SJCRH30 (cell line): Measurements from ENCODE around the gene PPP2R3C. TPM values are rescaled to one million over a fixed set of nuclear protein-coding genes. Genes with fewer than 3 reads are reported as not detected.
"Not testable (repeated sequence)": the region's sequence is repeated elsewhere in the genome, so short reads cannot be mapped to it uniquely, and the experiment has no call there.

Source experiments
- DNase-seq, 2 experiments: peaks; one replicate each; pipeline ENCODE4 v3.0.0-alpha.2; 2015 to 2020
- H3K27ac ChIP-seq: fragments of 250-450 bp; sonication (Bioruptor Pico); 2 replicates; pipeline ENCODE4 v1.5.1; 2020; ENCODE audit warnings: mild to moderate bottlenecking, moderate library complexity
- H3K27me3 ChIP-seq: fragments of 250-450 bp; sonication (Bioruptor Pico); 2 replicates; pipeline ENCODE4 v1.5.1; 2020; ENCODE audit warnings: mild to moderate bottlenecking, moderate library complexity
- H3K36me3 ChIP-seq: fragments of 250-450 bp; sonication (Bioruptor Pico); 2 replicates; pipeline ENCODE4 v1.5.1; 2020; ENCODE audit warnings: mild to moderate bottlenecking, moderate library complexity
- H3K4me1 ChIP-seq: fragments of 250-450 bp; sonication (Bioruptor Pico); 2 replicates; pipeline ENCODE4 v1.5.1; 2020; ENCODE audit warnings: mild to moderate bottlenecking, moderate library complexity
- H3K4me3 ChIP-seq: fragments of 250-450 bp; sonication (Bioruptor Pico); 2 replicates; pipeline ENCODE4 v1.5.1; 2020; ENCODE audit warnings: mild to moderate bottlenecking, moderate library complexity
- H3K9me3 ChIP-seq: fragments of 250-450 bp; sonication (Bioruptor Pico); replicated peaks from 2 replicates; pipeline ENCODE4 v1.5.1; 2020; ENCODE audit warnings: mild to moderate bottlenecking, moderate library complexity
- total RNA-seq: library from RNA; depleted of rRNA; stranded (reverse); fragments of >200 nt; shearing (Covaris generic); gene quantifications from 2 replicates; pipeline ENCODE4 v1.2.3, GENCODE V29; 2014

PPP2R3C gene
- total RNA-seq, 1 experiment from 2014 or later, result 43.6 TPM

DNA sequence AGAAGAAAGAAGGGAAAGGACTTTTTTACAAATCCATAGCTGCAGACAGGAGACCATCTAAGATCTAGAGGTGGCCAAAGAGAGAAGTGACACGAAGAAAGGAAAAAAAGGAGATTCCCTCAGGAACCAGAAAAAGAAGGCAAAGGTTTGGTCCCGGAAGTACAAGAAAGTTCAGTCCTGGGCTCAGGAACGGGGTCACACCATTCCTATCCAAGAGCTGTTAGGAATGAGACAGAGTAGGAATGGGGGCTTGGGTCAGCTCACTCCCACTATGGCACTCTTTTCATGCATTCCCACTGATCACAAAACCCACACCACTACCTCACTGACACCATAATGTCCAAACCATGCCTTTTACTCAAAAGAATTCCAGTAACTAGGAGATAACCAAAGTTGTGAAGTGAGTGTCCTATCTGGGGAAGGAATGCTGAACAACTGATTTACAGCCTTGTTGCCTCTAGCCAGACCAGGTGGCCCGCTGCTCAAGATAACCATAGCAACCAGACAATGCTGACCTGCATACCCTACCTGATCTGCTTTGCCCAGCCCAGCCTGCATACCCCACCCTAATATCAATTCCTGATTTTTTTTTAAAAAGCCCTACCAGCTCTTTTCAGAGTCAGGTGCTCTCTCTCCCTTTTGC is 8.4 kb downstream of the PPP2R3C start:
- Histone ChIP-seq H3K4me1 (no peaks in the 10 kb centered on the region), H3K4me3 (no peak overlapping the region), H3K9me3 (no peaks in the 10 kb centered on the region), H3K36me3 (peaks cover 65% of the 10 kb centered on the region), H3K27ac (no peak overlapping the region), H3K27me3 (no peaks in the 10 kb centered on the region)
- no peak for DNase-seq

DNA sequence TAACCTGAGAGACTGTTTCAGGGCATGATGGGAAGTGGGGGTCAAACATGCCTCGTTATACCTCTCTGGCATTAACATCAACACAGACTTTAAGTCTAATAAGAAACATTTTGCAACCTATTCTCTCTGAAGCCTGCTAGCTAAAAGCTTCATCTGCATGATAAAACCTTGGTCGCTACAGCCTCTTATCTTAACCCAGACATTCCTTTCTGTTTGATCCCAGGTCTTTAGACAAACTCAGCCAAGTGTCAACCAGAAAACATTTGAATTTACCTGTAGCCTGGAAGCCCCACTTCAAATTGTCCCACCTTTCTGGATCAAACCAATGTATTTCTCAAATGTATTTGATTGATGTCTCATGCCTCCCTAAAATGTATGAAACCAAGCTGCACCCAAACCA is 9.1 kb downstream of the PPP2R3C start:
- no peaks in the 10 kb centered on the region for H3K27me3 ChIP-seq
- no peaks in the 10 kb centered on the region for H3K4me1 ChIP-seq
- no peak for DNase-seq
- no peak overlapping the region for H3K27ac ChIP-seq
- H3K4me3 ChIP-seq, result no peak overlapping the region
- peaks cover 71% of the 10 kb centered on the region for H3K36me3 ChIP-seq
- no peaks in the 10 kb centered on the region for H3K9me3 ChIP-seq

DNA sequence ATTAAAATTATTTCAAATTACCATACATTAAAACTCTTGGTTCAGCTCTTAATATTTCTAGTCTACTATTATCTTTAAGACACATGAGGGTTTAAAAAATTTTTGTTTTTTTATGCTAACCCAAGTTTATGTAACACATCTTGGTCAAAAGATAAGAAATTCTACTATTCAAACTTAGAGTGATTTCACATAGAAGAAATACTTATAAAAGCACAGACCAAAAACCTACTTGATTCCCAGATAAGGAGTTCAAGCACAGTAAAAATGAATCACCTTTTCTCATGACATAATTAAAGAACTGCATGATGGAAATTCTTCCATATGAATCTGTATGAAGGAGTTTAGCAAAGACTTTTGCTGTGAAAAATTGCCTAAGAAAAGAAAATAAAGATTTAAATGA is 13.9 kb downstream of the PPP2R3C start:
- no peaks in the 10 kb centered on the region for H3K27me3 ChIP-seq
- no peak for DNase-seq
- H3K36me3 ChIP-seq, result peaks cover 55% of the 10 kb centered on the region
- H3K4me1 ChIP-seq, result no peaks in the 10 kb centered on the region
- H3K27ac ChIP-seq, result no peak overlapping the region
- H3K4me3 ChIP-seq, result no peak overlapping the region
- no peaks in the 10 kb centered on the region for H3K9me3 ChIP-seq

DNA sequence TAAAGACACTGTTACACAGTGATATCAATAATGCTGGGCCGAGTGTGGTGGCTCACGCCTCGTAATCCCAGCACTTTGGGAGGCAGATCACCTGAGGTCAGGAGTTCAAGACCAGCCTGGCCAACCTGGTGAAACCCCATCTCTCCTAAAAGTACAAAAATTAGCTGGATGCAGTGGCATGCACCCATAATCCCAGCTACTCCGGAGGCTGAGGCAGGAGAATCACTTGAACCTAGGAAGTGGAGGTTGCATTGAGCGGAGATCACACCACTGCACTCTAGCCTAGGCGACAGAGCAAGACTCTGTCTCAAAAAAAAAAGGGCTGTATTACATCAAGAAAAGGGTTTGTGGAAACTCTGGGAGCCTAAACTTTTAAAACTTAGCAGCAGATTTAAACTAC is 27.1 kb downstream of the PPP2R3C start:
- H3K9me3 ChIP-seq, DNase-seq: not testable (repeated sequence)

DNA sequence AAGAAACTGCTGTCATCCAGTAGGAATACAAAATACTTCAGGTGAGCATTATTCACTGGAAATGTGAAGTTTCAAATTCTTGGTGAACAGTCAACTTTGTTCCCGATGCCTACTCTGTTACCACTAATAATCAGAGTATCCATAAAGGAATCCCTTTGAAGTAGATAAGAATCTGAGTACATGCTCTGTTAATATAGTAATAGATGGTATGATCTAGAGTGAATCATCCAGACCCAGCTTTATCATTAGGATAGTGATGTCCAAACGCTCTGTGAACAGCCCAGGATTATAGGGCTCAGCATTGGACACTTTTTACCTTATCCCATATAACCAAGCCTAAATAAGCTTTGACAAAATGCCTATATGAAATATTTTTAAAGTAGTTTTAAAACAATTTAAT is 33.3 kb downstream of the PPP2R3C start:
- DNase-seq, result no peak
- no peak overlapping the region for H3K27ac ChIP-seq
- peaks cover 71% of the 10 kb centered on the region for H3K36me3 ChIP-seq

More for the DNA sequence above, 27.1 kb downstream of the PPP2R3C start:
- H3K4me3 ChIP-seq, H3K4me1 ChIP-seq, H3K27ac ChIP-seq, H3K27me3 ChIP-seq: not testable (repeated sequence)
- peaks cover 61% of the 10 kb centered on the region for H3K36me3 ChIP-seq

DNA sequence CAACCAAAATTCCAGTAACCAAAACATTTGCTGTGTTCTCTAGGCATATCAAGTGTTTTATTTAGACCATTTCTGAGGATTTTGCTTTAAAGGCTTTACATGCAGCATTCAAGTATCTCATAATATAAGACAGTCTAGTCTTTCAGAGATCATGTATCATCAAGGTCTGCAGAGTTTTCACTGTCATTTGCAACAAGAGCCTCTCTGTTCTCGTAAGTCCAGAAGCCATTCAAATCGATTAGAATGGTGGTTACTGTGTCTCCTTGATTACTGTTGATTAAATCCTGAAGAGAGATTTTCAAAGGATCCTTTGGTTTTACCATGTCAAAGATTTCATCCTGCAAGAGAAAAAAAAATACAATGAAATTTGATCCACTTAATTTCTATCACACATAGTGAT is 36.3 kb downstream of the PPP2R3C start:
- DNase-seq, result peak in 1 of 2 experiments; percentile 13
- Histone ChIP-seq H3K27me3 (no peaks in the 10 kb centered on the region), H3K9me3 (peaks cover 3% of the 10 kb centered on the region), H3K36me3 (peaks cover 54% of the 10 kb centered on the region), H3K27ac (no peak overlapping the region), H3K4me3 (no peak overlapping the region), H3K4me1 (no peaks in the 10 kb centered on the region)

More for the DNA sequence above, 33.3 kb downstream of the PPP2R3C start:
- H3K9me3 ChIP-seq, result peaks cover 3% of the 10 kb centered on the region
- H3K4me1 ChIP-seq, result no peaks in the 10 kb centered on the region
- no peaks in the 10 kb centered on the region for H3K27me3 ChIP-seq
- H3K4me3 ChIP-seq, result no peak overlapping the region

DNA sequence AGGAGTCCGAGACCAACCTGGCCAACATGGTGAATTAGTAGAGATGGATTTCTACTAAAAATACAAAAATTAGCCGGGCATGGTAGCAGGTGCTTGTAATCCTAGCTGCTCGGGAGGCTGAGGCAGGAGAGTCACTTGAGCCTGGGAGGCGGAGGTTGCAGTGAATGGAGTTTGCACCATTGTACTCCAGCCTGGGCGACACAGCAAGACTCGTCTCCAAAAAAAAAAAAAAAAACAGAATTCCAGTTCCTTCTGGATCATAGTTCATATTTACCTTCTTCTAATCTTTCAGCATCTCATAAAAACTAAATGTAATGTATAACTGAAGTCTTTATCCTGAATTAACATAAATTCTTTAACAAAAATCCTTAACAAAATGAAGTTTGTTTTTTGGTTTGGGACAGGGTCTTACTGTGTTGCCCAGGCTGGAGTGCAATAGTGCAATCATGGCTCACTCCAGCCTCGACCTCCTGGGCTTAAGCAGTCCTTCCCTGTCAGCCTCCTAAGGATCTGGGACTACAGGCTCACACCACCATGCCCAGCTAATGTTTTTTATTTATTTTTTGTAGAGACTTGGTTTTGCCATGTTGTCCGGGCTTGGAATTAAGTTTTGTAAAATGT is 38.1 kb downstream of the PPP2R3C start:
- H3K4me1 ChIP-seq, result no peaks in the 10 kb centered on the region
- DNase-seq, result no peak
- no peak overlapping the region for H3K4me3 ChIP-seq
- H3K27ac ChIP-seq, result no peak overlapping the region
- peaks cover 3% of the 10 kb centered on the region for H3K9me3 ChIP-seq
- H3K27me3 ChIP-seq, result no peaks in the 10 kb centered on the region
- H3K36me3 ChIP-seq, result peaks cover 53% of the 10 kb centered on the region

DNA sequence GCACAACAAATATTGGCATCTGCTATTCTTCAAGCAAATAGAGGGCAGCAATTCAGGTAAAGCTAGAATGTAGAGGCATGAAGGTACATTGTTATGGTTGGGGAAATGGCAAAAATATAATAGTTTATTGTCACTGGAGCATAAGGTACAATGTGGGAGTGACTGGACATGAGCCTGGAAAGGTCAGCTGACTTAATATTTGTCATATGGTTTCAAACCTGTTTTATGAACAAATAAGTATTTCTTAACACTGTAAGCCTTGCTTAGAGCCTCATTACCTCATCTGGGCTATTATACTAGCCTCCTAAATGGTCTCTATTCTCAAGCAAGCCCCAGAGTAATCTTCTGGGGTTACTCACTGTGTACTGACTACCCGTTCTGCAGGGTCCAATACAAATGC is 42.0 kb downstream of the PPP2R3C start:
- Histone ChIP-seq H3K4me3 (no peak overlapping the region), H3K27ac (no peak overlapping the region), H3K4me1 (no peaks in the 10 kb centered on the region), H3K27me3 (no peaks in the 10 kb centered on the region), H3K9me3 (no peaks in the 10 kb centered on the region), H3K36me3 (peaks cover 24% of the 10 kb centered on the region)
- DNase-seq, result no peak

DNA sequence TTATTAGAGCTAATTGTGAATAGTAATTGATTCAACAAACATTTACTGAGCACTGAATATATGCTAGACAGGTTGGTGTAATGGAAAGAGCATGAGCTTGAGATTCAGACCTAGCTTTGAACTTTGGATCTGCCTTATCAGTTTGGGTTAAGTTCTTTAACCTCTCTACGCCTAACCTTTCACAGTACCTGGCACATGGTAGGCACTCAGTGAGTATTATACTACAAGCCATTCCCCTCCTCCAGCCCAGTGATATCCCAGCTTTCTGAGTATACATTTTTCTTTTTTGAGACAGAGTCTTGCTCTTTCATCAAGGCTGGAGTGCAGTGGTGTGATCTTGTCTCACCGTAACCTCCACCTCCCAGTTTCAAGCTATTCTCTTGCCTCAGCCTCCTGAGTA is 43.7 kb downstream of the PPP2R3C start:
- Histone ChIP-seq H3K9me3 (no peaks in the 10 kb centered on the region), H3K4me3 (no peak overlapping the region), H3K4me1 (no peaks in the 10 kb centered on the region), H3K27ac (no peak overlapping the region), H3K27me3 (no peaks in the 10 kb centered on the region), H3K36me3 (peaks cover 19% of the 10 kb centered on the region)
- DNase-seq, result no peak

DNA sequence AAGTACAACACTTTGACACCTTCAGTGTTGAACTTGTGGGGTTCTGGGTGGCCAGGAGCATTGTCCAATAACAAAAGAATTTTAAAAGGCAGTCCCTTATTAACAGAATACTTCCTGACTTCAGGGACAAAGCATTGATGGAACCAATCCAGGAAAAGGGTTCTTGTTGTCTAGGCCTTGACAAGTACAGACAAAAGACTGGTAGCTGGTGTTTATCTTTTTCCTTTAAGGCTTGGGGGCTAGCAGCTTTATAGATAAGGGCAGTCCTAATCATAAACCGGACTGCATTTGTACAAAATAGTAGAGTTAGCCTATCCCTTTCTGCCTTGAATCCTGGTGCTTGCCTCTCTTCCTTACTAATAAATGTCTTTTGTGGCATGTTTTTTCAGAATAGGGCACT is 48.3 kb downstream of the PPP2R3C start:
- H3K27me3 ChIP-seq, result no peaks in the 10 kb centered on the region
- no peak for DNase-seq
- no peaks in the 10 kb centered on the region for H3K9me3 ChIP-seq
- no peak overlapping the region for H3K4me3 ChIP-seq
- no peaks in the 10 kb centered on the region for H3K4me1 ChIP-seq
- peaks cover 5% of the 10 kb centered on the region; the same call in 1 of the 2 replicates for H3K36me3 ChIP-seq
- H3K27ac ChIP-seq, result no peak overlapping the region

DNA sequence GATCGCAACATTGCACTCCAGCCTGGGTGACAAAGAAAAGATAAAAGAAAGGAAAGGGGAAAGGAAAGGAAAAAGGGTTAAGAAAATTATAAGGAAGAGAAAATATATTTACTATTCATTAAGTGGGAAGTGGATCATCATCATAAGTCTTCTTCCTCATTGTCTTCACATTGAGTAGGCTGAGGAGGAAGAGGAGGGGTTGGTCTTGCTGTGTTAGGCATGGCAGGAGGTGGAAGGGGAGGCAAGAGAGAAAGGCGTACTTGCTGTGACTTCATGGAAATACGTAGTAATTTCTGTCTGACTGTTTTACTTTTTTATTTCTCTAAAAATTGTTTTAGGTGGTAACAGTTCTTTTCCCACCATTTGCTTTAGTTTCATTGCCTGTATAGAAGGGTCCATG is 49.6 kb downstream of the PPP2R3C start:
- H3K27me3 ChIP-seq, result no peaks in the 10 kb centered on the region
- no peaks in the 10 kb centered on the region for H3K9me3 ChIP-seq
- no peak overlapping the region for H3K27ac ChIP-seq
- DNase-seq, result no peak
- H3K4me1 ChIP-seq, result no peaks in the 10 kb centered on the region
- H3K36me3 ChIP-seq, result peaks cover 12% of the 10 kb centered on the region
- no peak overlapping the region for H3K4me3 ChIP-seq

DNA sequence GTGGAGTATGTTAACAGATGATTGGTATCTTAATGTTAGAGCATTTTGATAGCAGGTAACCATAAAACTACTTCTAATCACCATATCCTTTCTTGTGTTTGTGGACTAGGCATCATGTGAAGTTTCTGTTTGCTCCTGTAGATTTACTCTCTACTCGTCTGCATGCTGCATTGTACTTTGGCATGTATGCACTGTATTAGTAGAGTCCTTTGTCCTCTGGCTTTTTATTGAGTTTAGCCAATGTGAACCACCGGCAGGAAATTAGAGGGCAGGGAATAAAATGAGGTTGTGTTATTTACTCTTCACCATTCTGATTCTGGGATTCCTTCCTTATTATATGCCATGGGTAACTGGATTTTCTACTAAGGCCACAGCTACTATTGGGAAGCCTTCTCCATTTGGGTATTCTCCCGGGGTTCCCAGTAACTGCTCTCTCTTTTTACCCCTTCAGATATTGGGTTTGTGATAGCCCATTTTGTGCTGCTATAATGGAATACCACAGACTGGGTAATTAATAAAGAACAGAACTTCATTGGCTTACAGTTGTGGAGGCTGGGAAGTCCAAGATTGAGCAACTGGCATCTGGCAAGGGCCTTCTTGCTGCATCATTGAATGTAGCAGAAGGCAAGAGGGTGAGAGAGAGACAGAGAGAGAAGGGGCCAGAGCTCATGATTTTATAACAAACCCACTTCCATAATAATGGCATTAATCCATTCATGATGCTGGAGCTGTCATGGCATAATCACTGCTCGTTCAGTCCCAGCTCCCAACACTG is 53.4 kb downstream of the PPP2R3C start:
- Histone ChIP-seq H3K27me3 (no peaks in the 10 kb centered on the region), H3K4me1 (no peaks in the 10 kb centered on the region), H3K36me3 (peaks cover 10% of the 10 kb centered on the region), H3K27ac (no peak overlapping the region), H3K4me3 (no peak overlapping the region), H3K9me3 (no peaks in the 10 kb centered on the region)
- DNase-seq, result no peak

DNA sequence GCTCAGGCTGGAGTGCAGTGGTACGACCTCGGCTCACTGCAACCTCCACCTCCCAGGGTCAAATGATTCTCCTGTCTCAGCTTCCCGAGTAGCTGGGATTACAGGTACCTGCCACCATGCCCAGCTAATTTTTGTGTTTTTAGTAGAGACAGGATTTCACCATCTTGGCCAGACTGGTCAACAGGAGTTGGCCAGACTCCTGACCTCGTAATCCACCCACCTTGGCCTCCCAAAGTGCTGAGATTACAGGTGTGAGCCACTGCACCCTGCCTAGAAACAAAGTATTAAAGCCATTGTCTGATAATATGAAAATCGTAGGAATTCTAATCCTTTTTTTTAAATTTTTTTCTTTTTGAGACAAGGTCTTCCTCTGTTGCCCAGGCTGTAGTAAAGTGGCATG is 56.1 kb downstream of the PPP2R3C start:
- H3K4me1 ChIP-seq, H3K4me3 ChIP-seq, H3K27me3 ChIP-seq, H3K27ac ChIP-seq, H3K36me3 ChIP-seq, DNase-seq, H3K9me3 ChIP-seq: not testable (repeated sequence)

DNA sequence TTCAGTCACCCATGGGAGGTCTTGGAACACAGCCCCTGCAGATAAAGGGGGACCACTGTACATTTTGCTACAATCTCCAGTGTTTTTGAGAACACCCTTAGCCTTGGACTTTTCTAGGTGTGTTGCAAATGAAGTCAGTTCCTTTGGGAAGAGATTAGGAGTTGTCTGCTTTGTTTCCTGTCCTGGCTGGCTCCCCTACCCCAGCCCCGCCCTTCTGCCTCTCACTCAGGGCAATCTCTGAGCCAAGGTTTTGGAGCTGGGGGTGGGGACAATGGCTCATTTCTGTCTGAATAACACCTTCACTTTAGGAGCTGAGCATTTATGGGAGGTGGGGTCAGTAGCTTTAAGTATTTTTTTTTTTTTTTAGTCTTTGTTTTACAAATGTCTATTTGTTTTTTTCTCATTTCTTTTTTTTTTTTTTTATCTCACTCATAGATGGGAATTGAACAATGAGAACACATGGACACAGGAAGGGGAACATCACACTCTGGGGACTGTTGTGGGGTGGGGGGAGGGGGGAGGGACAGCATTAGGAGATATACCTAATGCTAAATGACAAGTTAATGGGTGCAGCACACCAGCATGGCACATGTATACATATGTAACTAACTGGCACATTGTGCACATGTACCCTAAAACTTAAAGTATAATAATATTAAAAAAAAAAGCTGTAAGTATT is 60.5 kb downstream of the PPP2R3C start:
- not testable (repeated sequence) for H3K27ac ChIP-seq, H3K27me3 ChIP-seq, H3K4me1 ChIP-seq, H3K9me3 ChIP-seq, DNase-seq, H3K4me3 ChIP-seq
- peaks cover 18% of the 10 kb centered on the region for H3K36me3 ChIP-seq

DNA sequence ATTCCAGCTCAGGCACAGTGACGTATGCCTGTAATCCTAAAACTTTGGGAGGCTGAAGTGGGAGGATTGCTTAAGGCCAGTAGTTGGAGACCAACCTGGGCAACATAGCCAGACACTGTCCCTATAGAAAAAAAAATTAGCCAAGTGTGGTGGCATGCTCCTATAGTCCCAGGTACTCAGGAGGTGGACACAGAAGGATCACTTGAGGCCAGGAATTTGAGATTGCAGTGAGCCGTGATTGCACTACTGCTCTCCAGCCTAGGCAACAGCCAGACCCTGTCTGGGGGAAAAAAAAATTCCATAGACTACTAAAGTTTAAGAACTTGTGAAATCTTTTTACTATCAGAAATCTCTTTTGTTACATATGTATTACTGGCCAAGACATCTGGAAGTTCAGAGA is 69.2 kb downstream of the PPP2R3C start:
- no peaks in the 10 kb centered on the region for H3K4me1 ChIP-seq
- H3K36me3 ChIP-seq, result no peaks in the 10 kb centered on the region
- no peaks in the 10 kb centered on the region for H3K9me3 ChIP-seq
- no peak overlapping the region for H3K27ac ChIP-seq
- no peak for DNase-seq
- no peak overlapping the region for H3K4me3 ChIP-seq
- H3K27me3 ChIP-seq, result no peaks in the 10 kb centered on the region
